HG02588 (cell line): ENCODE measurements around the gene PDXDC1.
"Not testable (repeated sequence)": the region's sequence is repeated elsewhere in the genome, so short reads cannot be mapped to it uniquely, and the experiment has no call there.

Source experiments
- ATAC-seq: cut with Tn5 transposase; IDR thresholded peaks from one replicate; pipeline ENCODE4 v1.9.1; 2021; ENCODE audit warnings: mild to moderate bottlenecking, moderate library complexity; ENCODE audit not compliant: unreplicated experiment

Gene PDXDC1

GRCh38 chr16:15035163-15035729 is 60.4 kb downstream of the PDXDC1 start:
- ATAC-seq = no peak

GRCh38 chr16:15037003-15037402 is 62.2 kb downstream of the PDXDC1 start:
- no peak for ATAC-seq

GRCh38 chr16:15037745-15038144 is 62.9 kb downstream of the PDXDC1 start:
- no peak for ATAC-seq

- no peak for ATAC-seq
These were observed 63.9 kb downstream of the PDXDC1 start for GRCh38 chr16:15038689-15039088.

GRCh38 chr16:15041271-15042004 is 66.6 kb downstream of the PDXDC1 start:
- ATAC-seq = no peak

- ATAC-seq = no peak
These were observed 68.5 kb downstream of the PDXDC1 start for GRCh38 chr16:15043344-15043743.

- no peak for ATAC-seq
These were observed 69.5 kb downstream of the PDXDC1 start for GRCh38 chr16:15044286-15044685.

GRCh38 chr16:15045270-15045669 is 70.4 kb downstream of the PDXDC1 start:
- ATAC-seq = not testable (repeated sequence)

- ATAC-seq = no peak
These were observed 72.0 kb downstream of the PDXDC1 start for GRCh38 chr16:15046692-15047376.

- ATAC-seq = no peak
These were observed 74.9 kb downstream of the PDXDC1 start for GRCh38 chr16:15049581-15050180.

GRCh38 chr16:15050440-15050839 is 75.6 kb downstream of the PDXDC1 start:
- not testable (repeated sequence) for ATAC-seq

- ATAC-seq = no peak
These were observed 76.6 kb downstream of the PDXDC1 start for GRCh38 chr16:15051387-15051951.

GRCh38 chr16:15052747-15053476 is 78.1 kb downstream of the PDXDC1 start:
- ATAC-seq = no peak

GRCh38 chr16:15053904-15054303 is 79.1 kb downstream of the PDXDC1 start:
- ATAC-seq = no peak

GRCh38 chr16:15054357-15055140 is 79.7 kb downstream of the PDXDC1 start:
- ATAC-seq = no peak

GRCh38 chr16:15055141-15056053 is 80.6 kb downstream of the PDXDC1 start:
- ATAC-seq = peak; percentile 56

- no peak for ATAC-seq
These were observed 83.0 kb downstream of the PDXDC1 start for GRCh38 chr16:15057681-15058417.

GRCh38 chr16:15059324-15059723 is 84.5 kb downstream of the PDXDC1 start:
- no peak for ATAC-seq
